Activated effector memory CD4-positive, alpha-beta T cell treated with Interleukin-2 at 50 U/mL for 16 hours (primary cell): ENCODE data around the gene CDK14.
"Not testable (repeated sequence)": the region's sequence is repeated elsewhere in the genome, so short reads cannot be mapped to it uniquely, and the experiment has no call there.

Experiments
- DNase-seq: peaks from one replicate; pipeline ENCODE4 v3.0.0-alpha.2; 2020

Gene CDK14

GRCh38 chr7:91135300-91135699 lies 539.2 kb downstream of the CDK14 start:
- no peak for DNase-seq

GRCh38 chr7:91135703-91136430 lies 539.7 kb downstream of the CDK14 start:
- DNase-seq = no peak

- DNase-seq = no peak
These were observed 541.1 kb downstream of the CDK14 start for GRCh38 chr7:91137153-91137787.

GRCh38 chr7:91137788-91138368 lies 541.8 kb downstream of the CDK14 start:
- no peak for DNase-seq

- DNase-seq = no peak
These were observed 544.2 kb downstream of the CDK14 start for GRCh38 chr7:91140286-91140685.

- DNase-seq = no peak
These were observed 544.9 kb downstream of the CDK14 start for GRCh38 chr7:91140982-91141381.

GRCh38 chr7:91142743-91143142 lies 546.6 kb downstream of the CDK14 start:
- no peak for DNase-seq

DNA sequence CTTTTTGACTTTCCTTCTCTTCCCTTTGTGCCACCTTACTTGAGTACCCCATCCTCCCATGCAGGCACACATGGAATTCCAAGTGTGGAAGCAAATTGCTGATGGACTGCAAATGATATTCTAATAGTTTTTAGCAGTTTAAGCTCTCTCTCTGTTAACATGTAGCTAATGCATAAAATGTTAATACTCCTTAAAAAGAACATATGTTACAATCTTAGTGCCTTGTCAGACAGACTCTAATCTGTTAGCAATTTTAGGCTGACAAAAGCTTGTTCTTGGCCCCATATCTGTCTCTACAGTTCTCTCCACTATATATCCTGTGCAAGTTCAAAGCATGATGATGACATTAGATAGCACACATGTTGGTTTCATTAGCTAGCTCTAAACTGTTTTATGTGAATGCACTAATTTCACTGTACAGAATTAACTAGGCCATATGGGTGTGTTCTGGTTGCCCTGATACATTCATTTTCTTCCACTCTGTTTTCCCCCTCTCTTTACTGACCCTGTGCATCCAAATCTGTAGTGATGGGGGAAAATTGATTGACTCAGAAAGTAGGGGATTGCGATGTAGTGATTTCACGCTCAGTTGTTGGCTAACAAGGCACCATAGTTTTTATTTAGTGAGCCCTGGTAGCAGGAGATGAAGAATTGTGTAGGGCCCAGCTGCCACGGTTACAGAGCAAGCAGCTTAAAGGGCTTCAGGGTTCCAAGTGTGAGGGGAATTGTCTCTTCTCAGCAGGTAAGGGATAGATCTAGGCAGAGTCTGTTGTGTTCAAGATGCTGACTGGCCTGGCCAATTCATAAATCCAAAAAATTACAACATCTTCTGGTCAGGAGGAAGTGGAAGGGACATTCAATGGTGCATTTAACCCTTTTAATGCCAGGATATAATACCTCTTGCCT lies 553.5 kb downstream of the CDK14 start:
- DNase-seq = no peak

GRCh38 chr7:91151916-91152315 lies 555.8 kb downstream of the CDK14 start:
- DNase-seq = no peak

DNA sequence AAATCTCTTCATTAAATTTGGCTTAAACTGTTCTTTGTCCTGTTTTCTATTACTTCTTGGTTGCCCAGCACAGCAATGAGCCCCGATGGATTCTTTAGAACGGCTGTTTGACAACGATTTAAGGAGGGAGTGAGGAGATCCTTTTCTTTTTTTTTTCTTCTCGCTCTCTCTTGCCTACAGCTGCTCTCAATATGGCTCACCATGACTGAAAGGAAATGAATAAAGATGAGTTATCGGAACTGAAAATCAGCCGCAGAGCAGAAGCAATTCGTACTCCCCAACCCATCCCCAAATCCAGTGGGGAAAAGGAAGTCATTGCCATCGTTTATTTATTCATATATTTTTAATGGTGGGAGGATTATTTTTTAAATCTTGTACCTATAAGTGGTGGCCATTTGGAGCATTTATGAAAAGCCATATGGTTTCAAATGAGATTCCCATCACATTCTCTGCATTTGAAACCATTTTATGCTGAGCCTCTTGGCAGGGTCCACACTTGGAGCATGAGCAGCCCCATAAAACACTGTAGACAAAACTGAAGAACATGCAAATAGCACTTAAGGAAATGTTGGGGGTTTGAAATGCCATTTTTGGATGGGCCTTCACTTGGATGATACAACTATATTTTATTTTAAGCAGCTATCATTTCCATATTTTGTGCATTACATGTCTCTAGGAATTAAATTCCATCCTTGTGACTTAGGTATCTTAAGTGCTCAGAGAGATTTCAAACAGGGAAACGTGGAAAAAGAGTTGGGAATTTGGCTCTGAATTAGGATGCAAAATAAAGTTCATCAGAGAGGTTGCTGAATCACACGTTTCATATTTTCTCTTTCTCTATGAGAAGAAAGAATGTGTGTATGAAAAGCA lies 560.4 kb downstream of the CDK14 start:
- DNase-seq = no peak

DNA sequence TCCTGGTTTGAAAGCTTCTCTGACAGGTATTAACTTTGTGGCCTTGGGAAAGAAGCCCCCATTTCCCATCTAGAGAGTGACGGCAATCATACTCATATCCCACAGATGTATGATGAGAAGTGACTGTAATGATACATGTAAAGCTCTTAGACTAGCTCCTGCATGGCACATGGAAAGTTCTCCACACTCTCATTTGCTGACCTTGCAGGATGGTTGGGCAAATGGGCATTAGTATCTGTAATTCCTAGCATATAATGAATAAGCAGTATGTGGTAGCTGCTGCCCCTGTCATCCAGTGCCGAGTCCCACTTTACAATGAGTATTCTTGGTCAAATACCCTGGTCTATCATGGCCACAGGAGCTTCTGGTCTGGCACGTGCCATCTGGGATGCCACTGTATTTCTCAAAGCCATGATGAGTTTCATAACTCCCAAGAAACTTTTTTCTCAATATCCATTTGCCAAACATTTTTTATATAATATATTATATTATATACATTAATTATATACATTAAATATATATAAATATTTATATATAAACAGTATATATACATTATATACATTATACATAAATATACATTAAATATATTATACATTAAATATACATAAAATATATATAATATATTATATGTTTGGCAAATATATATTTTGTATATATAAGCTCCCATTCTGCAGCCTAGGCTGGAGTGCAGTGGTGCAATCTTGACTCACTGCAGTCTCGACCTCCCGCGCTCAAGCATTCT lies 561.6 kb downstream of the CDK14 start:
- no peak for DNase-seq

DNA sequence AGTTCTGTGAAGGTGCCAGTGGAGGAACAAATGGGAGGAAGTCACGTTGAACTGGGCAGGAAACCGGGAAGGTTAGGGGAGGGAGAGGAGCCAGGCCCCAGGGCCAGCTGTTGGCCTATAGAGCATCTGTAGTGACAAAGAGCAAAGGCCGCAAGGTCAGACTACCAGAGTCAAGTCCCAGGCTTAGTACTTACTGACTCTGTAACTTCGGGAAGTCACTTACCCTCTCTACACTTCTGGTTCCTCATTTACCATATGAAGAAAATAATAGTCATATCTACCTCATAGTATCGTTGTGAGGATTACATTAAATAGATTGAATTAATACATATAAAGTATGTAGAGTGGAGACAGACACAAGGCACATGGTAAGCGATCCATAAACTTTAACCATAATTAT lies 566.3 kb downstream of the CDK14 start:
- DNase-seq = no peak

- no peak for DNase-seq
These were observed 568.4 kb downstream of the CDK14 start for GRCh38 chr7:91164506-91164905.

DNA sequence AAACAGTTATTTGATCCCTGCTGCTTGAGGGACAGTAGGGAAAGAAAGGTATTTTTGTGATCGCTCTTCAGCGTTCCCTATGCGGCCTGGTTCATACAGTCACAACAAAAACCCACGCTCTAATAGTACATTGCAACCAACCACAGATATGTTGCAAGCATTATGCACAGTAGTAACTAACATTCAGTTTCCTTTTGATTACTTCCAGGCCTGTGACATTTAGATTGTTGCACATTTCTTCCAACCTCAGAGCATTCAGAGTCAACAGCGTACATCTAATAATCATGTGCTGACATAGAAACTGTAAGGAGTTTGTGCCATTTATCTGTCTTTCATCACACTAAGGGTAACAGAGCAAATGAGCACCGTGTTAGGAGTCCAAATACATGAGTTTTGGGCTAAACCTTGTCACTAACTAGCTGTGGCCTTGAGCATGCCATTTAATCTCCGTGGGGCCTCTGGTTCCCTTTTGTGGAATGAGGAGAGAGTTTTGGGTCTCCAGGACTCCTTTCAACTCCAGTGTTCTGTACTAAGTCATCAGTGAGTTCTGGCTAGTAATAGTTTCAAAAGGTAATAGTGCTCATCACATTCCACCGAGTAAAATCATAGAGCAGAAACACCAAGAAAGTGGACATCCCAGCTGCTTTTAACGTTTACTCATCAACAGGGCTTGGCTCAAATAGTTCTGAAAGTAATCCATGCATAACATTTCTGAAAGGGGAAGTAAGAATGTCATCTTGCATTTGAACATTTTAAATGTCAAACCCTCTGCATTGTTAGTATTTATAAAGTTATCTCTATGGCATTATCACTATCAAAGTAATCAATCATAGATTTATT lies 569.1 kb downstream of the CDK14 start:
- no peak for DNase-seq

DNA sequence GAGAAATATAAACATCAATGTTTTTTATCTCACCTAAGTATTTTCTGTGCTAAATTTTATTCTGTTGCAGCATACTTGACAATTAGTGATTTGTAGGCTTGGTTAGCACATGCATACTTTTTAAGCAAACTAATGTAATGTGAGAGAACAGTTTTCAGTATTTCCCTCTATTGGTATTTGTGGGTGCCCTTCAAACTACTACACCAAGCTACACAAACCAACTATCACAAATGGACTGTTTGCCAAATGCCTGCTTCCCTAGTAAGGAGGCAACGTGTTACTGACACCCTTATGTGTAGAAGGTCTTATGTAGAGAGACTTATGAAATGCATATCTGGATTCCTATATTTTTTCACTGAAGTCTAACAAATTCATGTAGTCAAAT lies 569.7 kb downstream of the CDK14 start:
- DNase-seq = no peak

GRCh38 chr7:91168871-91169829 lies 573.0 kb downstream of the CDK14 start:
- DNase-seq = no peak

DNA sequence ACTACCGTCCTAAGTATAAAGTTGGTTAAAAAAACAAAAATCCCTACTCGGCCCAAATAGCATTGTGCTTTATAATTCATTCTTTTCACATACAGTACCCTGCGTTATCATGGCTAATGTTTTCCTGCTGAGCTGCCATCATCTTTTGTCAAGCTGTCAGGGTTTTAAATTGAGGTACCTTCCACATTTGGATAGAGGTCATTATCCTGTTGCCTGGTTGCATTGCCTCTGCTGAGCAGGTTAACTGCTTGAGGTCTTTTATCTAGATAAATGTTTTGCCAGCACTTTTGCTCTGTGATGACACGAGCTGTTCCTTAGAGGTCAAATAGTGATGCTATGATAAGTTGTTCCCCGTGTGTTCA lies 573.7 kb downstream of the CDK14 start:
- no peak for DNase-seq

- DNase-seq = not testable (repeated sequence)
These were observed 577.1 kb downstream of the CDK14 start for GRCh38 chr7:91173265-91173664.

DNA sequence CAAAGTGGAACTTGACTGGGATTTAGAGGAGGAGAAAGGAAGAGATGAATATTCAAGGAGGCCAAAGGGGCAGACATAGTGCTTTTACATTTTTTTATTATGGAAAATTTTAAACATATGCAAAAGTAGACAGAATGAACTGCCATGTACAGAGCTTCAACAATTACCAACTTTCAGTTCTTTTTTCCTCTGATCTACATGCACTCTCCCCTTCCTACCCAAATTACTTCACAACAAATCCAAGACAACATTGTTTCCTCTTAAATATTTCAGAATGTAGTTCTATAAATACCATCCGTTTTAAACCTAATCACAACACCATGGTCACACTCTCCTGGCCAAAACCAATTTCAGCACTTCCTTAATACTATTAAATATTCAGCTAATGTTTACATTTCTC lies 584.6 kb downstream of the CDK14 start:
- DNase-seq = no peak

DNA sequence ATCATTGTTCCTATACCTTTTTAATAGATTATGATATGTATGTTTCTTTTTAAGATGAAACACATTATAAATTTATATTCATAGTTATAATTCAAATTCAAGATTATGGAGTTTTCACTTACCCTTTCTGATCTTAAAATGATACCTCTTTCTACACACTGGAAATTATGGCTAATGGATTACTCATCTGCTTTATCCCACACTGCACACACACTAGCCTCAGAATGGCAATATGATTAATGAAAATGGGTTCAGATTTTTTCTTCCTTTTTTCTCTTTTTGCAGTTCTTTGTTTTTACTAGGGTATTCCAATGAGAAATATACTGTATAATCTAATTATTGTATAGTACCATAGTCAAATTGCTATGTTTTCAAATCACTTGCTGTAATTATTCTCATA lies 585.8 kb downstream of the CDK14 start:
- DNase-seq = no peak
